Liver (tissue), 3 donors: Measurements from ENCODE around the gene MBNL2.

ENCODE experiments used
- ATF3 ChIP-seq: IDR thresholded peaks from 2 replicates; pipeline ENCODE4 v1.6.1; 2016; ENCODE audit warnings: antibody characterized with exemption
- FOXA1 ChIP-seq: IDR thresholded peaks from 2 replicates; pipeline ENCODE4 v1.6.1; 2016; ENCODE audit warnings: antibody characterized with exemption
- GABPA ChIP-seq, 2 donors: IDR thresholded peaks in 1 of 2; conservative IDR thresholded peaks in 1 of 2; 2 replicates each; pipeline ENCODE4 v1.6.1; 2016; ENCODE audit warnings: antibody characterized with exemption in 2 of 2, mild to moderate bottlenecking in 1 of 2, moderate library complexity in 1 of 2
- HNF4A ChIP-seq, 2 donors: conservative IDR thresholded peaks; 2 replicates each; pipeline ENCODE4 v1.6.1; 2016; ENCODE audit warnings: antibody characterized with exemption in 2 of 2, mild to moderate bottlenecking in 2 of 2
- JUND ChIP-seq, 2 donors: IDR thresholded peaks; 2 replicates each; pipeline ENCODE4 v1.6.1; 2016; ENCODE audit warnings: antibody characterized with exemption in 2 of 2
- RAD21 ChIP-seq, 2 donors: IDR thresholded peaks; 2 replicates each; pipeline ENCODE4 v1.6.1; 2016; ENCODE audit warnings: antibody characterized with exemption in 2 of 2, mild to moderate bottlenecking in 2 of 2
- REST ChIP-seq: IDR thresholded peaks from 2 replicates; pipeline ENCODE4 v1.6.1; 2016; ENCODE audit warnings: antibody characterized with exemption, mild to moderate bottlenecking
- RXRA ChIP-seq, 2 donors: IDR thresholded peaks; 2 replicates each; pipeline ENCODE4 v1.6.1; 2017 to 2018; ENCODE audit warnings: antibody characterized with exemption in 2 of 2, mild to moderate bottlenecking in 1 of 2
- SP1 ChIP-seq: IDR thresholded peaks from 2 replicates; pipeline ENCODE4 v1.6.1; 2018; ENCODE audit warnings: antibody characterized with exemption, mild to moderate bottlenecking
- TAF1 ChIP-seq: conservative IDR thresholded peaks from 2 replicates; pipeline ENCODE4 v1.6.1; 2016; ENCODE audit warnings: antibody characterized with exemption, mild to moderate bottlenecking
- TF ChIP-seq, protein P1 (sequence below): IDR thresholded peaks from 2 replicates; pipeline ENCODE4 v1.6.1; 2016; ENCODE audit warnings: antibody characterized with exemption
- TF ChIP-seq, protein P2 (sequence below): fragments of 150-350 bp; IDR thresholded peaks from 2 replicates; pipeline ENCODE4 v1.5.1; 2017; ENCODE audit warnings: improper control_type of control experiment, low read depth, low read length; ENCODE audit not compliant: missing input control
- donor health status: healthy.
- donor health status: healthy.

DNA sequence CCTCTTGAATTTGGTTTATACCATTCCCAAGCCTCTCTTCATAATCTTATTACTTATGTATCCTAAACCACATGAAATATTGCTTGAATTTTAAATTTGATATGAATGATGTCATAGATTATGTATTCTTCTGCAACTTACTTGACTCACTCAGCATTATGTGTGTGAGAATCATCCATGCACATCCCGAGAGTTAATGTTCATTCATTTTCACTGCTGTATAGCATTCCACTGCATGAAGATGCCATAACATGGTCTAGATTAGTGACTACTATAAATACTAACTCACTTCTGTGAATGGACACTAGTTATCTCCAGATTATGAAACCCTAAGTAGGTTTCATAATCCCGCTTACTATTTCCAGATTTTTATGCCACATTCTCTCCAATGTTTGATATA, 186.8 kb downstream of the MBNL2 start:
- TF ChIP-seq JUND (IDR thresholded peaks at IDR 0.05) (no peak), RAD21 (IDR thresholded peaks at IDR 0.05) (no peak), FOXA1 (no peak), REST (no peak), SP1 (no peak), GABPA (IDR thresholded peaks at IDR 0.05 in 1 of 2, conservative IDR thresholded peaks at IDR 0.05 in 1 of 2) (no peak), RXRA (IDR thresholded peaks at IDR 0.05) (no peak), HNF4A (conservative IDR thresholded peaks at IDR 0.05) (no peak), ATF3 (no peak), TAF1 (no peak)
- TF ChIP-seq, protein P1, sequence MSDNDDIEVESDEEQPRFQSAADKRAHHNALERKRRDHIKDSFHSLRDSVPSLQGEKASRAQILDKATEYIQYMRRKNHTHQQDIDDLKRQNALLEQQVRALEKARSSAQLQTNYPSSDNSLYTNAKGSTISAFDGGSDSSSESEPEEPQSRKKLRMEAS, result no peak
- TF ChIP-seq, protein P2, sequence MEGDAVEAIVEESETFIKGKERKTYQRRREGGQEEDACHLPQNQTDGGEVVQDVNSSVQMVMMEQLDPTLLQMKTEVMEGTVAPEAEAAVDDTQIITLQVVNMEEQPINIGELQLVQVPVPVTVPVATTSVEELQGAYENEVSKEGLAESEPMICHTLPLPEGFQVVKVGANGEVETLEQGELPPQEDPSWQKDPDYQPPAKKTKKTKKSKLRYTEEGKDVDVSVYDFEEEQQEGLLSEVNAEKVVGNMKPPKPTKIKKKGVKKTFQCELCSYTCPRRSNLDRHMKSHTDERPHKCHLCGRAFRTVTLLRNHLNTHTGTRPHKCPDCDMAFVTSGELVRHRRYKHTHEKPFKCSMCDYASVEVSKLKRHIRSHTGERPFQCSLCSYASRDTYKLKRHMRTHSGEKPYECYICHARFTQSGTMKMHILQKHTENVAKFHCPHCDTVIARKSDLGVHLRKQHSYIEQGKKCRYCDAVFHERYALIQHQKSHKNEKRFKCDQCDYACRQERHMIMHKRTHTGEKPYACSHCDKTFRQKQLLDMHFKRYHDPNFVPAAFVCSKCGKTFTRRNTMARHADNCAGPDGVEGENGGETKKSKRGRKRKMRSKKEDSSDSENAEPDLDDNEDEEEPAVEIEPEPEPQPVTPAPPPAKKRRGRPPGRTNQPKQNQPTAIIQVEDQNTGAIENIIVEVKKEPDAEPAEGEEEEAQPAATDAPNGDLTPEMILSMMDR, result no peak
